Suprapubic skin (tissue), 4 donors: ENCODE data around the gene BNIP5.

Source experiments
- POLR2A ChIP-seq, 2 donors: fragments of 450-650 bp; IDR thresholded peaks; one replicate each; pipeline ENCODE4 v1.6.1; 2017; ENCODE audit warnings: antibody characterized with exemption in 2 of 2, mild to moderate bottlenecking in 2 of 2, moderate library complexity in 2 of 2
- POLR2AphosphoS5 ChIP-seq, 3 donors: sonication (generic); formaldehyde crosslinking; IDR thresholded peaks; one replicate each; pipeline ENCODE4 v1.6.1; 2017; ENCODE audit warnings: antibody characterized with exemption in 3 of 3
- TF ChIP-seq, protein P1 (sequence below), 2 donors: fragments of 200-600 bp in 1 of 2; fragments of 450-650 bp in 1 of 2; sonication (generic) in 1 of 2; IDR thresholded peaks; one replicate each; pipeline ENCODE4 v1.5.1; 2016 to 2019; ENCODE audit warnings: antibody characterized with exemption in 2 of 2, mild to moderate bottlenecking in 1 of 2, moderate library complexity in 1 of 2

DNA sequence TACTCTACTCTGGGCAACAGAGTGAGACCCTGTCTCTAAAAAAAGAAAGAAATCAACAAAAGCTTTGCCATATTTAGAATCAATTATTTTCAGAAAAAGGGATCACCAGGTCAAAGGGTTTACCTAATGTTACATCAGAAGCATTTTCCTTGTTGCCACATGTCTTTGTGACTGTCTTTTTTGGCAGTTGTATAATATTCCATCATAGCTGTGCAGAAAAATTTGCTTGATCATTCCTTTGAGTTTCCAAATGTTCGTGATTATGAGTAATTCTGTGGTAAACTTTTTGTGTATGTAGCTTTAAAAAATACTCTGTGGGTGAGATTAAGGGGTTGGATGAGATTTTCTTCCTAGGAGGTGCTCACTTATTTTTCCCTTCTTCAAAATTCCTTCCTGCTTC lies 40.4 kb downstream of the BNIP5 start:
- TF ChIP-seq, protein P1, sequence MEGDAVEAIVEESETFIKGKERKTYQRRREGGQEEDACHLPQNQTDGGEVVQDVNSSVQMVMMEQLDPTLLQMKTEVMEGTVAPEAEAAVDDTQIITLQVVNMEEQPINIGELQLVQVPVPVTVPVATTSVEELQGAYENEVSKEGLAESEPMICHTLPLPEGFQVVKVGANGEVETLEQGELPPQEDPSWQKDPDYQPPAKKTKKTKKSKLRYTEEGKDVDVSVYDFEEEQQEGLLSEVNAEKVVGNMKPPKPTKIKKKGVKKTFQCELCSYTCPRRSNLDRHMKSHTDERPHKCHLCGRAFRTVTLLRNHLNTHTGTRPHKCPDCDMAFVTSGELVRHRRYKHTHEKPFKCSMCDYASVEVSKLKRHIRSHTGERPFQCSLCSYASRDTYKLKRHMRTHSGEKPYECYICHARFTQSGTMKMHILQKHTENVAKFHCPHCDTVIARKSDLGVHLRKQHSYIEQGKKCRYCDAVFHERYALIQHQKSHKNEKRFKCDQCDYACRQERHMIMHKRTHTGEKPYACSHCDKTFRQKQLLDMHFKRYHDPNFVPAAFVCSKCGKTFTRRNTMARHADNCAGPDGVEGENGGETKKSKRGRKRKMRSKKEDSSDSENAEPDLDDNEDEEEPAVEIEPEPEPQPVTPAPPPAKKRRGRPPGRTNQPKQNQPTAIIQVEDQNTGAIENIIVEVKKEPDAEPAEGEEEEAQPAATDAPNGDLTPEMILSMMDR (IDR thresholded peaks at IDR 0.05): no peak
- TF ChIP-seq POLR2AphosphoS5 (IDR thresholded peaks at IDR 0.05) (no peak), POLR2A (IDR thresholded peaks at IDR 0.05) (no peak)
